ENCODE measurements around the gene SNORC.

SNORC gene

GRCh38 chr2:232882505-232883115 lies 12.5 kb downstream of the SNORC start:
- no peak for DNase-seq (ENCODE audit: low spot score)

DNA sequence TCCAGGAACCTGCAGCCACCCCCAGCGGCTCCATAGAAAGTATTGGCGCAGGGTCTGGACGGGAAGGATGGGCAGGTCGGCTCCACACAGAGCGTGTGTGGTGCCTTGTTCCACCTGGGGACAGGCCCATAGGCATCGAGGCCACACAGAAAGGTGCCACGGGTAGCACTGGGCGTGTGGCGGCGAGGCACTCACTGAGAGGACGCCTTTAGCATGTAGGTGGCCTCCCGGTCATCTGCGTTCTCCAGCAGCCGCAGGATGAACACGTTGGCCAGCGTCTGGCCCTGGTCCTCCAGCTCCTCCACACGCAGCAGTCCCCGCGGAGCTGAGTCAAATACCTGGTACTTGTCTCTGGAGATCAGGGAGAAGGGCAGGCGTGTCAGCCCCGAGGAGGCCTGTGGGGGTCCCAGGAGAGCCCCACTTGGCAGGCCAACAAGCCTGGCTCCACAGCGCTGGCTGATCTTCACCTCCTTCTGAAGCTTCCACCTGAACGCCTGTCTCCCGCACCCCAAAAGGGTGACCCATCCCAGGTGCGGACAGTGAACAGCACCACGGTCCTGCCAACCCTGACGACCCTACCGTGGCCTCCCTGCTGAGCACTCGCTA lies 13.2 kb downstream of the SNORC start:
- DNase-seq (ENCODE audit: low spot score), result no peak

GRCh38 chr2:232884001-232884421 lies 13.9 kb downstream of the SNORC start:
- DNase-seq (ENCODE audit: low spot score), result no peak

DNA sequence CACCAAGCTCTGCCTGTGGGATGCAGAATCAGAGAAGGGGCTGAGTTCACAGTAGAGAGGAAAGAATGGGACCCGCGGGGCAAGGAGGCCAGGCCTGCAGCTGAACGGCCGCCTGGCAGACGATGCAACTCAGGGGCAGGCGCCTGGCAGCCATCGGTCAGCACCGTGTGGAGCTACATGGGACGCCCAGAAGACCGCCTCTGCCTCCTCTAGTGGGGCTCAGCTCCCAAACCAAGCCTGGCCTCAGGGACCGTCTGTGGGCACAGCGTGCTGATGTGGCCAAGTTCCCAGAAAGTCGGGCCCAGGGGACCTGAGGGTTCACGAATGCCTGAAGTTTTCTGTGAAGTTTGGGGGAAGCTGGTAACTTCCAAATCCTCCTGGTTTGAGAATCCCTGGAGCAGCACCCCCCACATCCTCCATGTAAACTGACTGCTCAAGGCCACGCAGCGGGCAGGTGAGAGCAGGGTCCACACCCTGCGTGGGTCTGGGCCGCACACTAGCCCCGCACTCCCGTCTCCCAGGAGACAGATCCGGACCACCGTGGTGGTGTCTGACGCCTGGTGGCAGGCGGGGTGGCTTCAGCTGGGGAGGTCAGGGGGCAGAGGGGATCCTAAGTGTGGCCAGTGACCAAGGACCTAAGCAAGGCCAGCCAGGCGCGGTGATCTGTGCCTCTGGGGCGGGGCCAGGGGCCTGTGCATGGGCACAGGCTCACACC lies 14.6 kb downstream of the SNORC start:
- no peak for DNase-seq (ENCODE audit: low spot score)

DNA sequence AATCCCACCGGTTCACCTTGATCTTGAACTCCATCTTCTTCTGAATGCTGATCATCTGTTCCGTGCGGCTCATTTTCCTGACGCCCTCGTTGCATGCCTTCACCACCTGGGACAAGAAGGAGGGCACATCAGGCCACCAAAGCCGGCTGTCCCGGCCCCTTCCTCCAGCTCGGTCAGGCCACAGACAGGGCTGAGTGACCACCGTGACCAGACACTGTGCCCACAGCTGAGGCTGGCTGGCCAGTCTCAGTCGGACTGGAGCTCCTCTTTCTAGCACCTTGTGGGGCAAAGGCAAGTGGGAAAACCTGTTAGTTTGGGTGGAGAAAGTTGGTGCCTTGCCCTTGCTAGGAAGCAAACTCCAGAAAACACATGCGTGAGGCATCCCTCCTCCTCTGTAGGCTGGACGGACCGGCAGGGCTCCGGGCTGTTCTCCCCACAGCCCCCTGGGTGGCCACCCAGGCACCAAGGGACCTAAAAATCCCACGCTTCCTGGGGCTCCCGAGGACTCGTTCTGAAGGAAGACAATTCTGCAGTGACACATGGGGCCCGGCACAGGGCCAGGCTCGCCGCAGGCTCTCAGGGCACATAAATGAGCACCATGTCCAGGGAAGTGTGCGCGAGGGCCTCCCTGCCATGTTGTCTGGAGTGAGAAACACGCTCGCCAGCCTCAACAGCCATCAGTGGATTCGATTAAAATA lies 15.3 kb downstream of the SNORC start:
- DNase-seq (ENCODE audit: low spot score), result no peak

DNA sequence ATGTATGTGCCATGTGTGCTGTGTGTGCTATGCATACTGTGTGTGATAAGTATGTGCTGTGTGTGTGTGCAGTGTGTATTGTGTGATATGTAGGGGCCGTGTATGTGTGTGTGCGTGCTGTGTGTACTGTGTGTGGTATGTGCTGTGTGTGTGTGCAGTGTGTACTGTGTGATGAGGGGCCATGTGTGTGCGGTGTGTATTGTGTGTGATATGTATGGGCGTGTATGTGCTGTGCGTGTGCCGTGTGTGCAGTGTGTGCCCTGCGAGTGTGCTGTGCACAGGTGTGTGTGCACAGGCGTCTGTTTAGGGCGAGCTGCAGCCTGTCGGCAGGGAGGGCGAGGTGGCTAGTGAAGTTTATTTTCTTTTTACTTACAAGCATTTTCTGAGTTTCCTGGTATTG lies 16.1 kb downstream of the SNORC start:
- DNase-seq (ENCODE audit: low spot score), result no peak

GRCh38 chr2:232886632-232887031 lies 16.6 kb downstream of the SNORC start:
- DNase-seq (ENCODE audit: low spot score), result no peak

DNA sequence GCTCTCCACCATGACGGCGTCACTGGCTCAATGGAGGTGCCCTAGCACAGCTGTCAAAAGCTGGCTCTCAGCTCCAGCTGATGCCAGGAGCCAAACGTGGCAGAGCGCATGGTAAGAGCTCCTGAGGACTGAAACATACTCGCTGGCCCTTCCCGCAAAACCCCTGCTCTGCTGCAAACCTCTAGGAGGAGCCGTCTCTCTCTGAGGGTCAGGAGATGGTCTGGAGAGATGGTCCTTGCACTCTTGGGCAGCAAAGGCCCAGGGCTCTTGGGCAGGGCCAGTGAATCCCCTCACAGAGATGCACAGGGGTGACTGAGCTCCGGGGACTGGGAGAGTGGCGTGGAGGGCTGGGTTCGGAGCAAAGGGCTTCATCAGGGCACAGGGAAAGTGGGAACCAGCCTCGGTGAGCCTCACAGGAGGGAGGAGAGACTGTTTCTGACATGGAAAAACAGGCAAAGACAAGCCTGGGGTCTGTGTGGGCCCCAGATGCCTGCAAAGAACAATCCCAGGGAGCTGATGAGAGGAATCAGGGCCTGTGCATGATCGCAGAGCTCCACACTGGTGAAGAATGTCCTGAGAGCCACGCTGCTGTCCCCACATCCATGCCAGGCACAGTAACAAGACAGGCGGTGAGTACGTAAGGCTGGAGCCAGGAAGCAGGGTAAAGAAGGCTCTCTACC lies 17.2 kb downstream of the SNORC start:
- DNase-seq (ENCODE audit: low spot score), result peak; percentile 47

- DNase-seq (ENCODE audit: low spot score), result no peak
Measured at GRCh38 chr2:232888099-232888836, 18.2 kb downstream of the SNORC start.

DNA sequence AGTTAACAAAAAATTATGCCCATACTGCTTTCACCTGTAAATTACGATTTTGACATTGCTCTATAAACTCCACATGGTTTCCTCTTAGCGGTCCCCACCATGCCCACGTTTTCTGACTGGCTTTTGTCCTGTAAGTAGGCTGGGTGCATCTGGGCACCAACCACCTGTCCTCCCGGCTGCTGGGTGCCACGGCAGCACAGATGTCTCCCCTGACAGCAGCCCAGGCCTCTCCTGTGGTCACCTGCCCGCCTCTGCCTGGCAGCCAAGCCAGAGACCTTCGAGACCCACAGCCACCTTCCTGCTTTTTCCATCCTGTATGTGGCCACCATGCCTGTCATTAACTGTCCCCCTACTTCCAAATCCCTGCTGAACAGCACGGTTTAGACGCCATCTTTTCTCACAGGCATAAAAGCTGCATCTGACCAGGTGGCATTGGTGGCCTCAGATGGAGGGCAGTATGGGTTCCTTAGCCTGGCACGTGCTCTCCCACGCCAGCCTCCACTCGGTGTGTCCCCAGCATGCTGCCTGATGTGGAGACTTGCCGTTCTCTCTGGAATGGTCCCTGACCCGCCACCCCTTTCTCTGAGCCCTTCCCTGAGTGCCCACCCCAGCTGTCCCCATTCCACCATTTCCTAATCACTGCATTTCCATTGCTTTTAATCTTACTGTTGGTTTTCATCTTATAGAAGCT lies 18.9 kb downstream of the SNORC start:
- no peak for DNase-seq (ENCODE audit: low spot score)

- DNase-seq (ENCODE audit: low spot score), result no peak
Measured at GRCh38 chr2:232889876-232890401, 19.9 kb downstream of the SNORC start.

DNA sequence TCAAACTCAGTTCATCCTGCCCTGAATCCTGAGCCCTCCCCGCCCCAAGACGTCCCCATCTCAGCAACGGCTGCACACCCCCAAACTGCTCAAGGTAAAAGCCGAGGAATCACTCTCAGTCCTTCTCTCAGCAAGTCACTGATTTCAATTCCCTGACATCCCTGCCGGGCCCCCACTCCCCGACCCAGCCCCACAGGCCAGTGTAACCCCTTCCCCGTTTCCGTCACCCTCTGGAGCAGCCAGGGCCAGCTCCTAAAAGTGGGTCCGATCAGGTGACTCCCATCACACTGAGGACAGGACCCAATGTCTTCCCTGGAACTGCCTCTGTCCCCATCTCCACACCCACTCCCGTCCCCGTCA lies 20.5 kb downstream of the SNORC start:
- no peak for DNase-seq (ENCODE audit: low spot score)

DNA sequence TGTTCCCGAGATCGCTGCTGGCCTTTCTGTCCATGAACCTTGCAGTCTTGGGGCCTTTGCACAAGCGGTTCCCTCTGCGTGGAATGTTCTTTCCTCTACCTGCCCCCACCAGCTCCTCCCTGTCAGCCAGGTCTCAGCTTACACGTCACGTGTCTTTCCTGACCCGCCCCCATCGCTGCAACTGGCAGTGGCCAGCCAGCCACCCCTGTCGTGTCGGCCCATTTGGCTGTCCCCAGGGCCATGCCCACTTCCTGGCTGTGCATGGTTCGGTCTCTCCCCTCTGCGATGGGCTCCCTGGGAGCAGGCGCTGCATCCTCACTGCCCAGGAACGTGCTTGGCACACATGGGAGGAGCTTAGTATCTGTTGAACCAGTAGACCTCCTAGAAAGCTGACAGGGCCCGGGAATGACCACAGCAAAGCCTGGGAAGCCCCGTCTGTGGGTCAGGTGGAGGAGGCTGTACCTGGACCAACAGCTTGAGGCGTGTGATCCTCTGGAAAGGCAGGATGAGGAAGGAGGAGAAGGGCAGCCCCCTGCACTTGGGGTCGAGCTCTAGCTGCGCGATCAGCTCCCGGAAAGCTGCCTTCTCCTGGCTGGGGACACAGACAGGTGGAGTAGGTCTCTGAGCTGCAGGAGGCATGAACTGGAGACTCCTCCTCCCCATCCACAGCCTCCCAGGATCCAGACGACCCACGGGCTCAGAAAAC lies 21.0 kb downstream of the SNORC start:
- DNase-seq (ENCODE audit: low spot score), result peak; percentile 89

DNA sequence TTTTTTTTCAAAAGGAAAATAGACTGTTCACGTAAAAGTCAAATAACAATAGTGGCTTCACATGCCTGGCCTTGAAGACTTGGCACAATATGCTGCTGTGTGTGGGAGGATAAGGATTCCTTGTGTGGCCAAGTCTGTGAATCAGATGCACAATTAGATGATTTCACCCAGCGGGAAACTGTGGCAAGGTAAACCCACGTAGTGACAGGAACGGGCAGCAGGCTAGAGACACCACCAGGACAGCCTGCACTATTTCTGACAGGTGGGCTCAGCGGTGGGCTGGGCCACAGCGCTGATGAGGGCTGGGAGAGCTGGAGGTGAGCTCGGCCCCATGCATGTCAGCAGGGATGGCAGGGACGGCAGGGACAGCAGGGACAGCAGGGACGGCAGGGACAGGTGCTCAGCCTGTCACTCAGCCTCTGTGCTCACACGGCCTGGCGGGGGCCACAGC lies 21.6 kb downstream of the SNORC start:
- no peak for DNase-seq (ENCODE audit: low spot score)

DNA sequence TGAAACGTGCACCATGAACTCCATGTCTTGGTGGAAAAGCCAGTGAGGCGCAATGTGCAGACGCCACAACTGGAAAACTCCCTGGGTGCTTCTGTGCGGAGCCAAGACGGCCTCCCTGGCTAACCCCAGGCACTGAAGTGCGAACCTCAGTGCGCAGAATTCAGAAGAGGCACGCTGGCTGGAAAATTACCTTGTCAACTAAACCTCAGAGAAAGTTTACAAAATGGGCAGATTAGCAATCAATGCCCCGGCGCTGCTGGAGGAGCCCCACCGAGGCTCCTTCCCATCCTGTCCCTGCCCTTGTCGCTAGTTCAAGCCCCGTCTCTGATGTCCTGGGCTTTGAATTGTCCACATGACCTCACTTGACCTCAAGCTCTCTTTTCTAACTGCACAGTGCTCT lies 22.2 kb downstream of the SNORC start:
- DNase-seq (ENCODE audit: low spot score), result no peak

DNA sequence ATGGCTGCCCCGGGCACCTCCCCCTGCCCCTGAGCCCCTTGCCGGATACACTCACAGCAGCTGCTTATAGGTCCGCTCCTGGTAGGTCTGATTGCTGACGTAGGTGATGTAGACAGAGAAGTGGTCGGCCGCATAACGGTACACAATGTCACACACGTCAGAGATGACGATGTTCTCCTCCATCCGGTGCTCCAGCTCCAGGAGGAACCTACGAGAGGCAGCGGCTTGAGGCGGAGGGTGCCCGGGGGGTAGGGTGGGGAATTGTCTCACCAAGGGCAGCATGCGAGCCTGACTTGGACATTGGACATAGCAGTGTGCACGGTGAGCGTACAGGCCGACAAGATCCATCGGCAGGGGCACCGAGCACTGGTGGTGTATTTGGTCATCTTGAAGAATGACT lies 22.8 kb downstream of the SNORC start:
- no peak for DNase-seq (ENCODE audit: low spot score)

DNA sequence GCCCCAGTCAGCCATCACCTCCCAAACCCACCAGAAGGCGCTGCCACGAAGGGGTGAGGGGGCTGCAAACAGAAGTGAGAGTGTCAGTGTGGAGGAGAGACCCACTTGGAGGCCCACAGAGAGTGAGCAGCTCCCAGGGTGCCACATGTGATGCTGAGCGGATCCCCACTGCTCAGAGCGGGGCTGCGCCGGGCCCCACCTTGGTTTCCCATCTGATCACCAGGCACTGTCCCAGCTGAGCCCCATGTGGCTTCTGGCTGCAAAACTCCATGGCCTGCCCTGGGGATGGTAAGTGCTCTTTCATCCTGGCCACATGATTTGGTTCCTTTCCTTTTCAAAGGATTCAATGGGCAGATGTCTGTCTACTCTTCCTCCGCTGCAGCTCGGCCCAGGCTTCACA lies 23.8 kb downstream of the SNORC start:
- DNase-seq (ENCODE audit: low spot score), result no peak

- DNase-seq (ENCODE audit: low spot score), result no peak
Measured at GRCh38 chr2:232894251-232894650, 24.2 kb downstream of the SNORC start.

- DNase-seq (ENCODE audit: low spot score), result no peak
Measured at GRCh38 chr2:232894746-232895145, 24.7 kb downstream of the SNORC start.

GRCh38 chr2:232896111-232896510 lies 26.0 kb downstream of the SNORC start:
- DNase-seq (ENCODE audit: low spot score), result no peak

Measured in iPS-NIHi11 (cell line).